Stimulated activated CD4-positive, alpha-beta T cell treated with anti-CD3 and anti-CD28 coated beads, Interleukin-2, amount 100 ng/mL, for 24 hours (primary cell): ENCODE measurements around the gene MROH2B.
"Not testable (repeated sequence)": the region's sequence is repeated elsewhere in the genome, so short reads cannot be mapped to it uniquely, and the experiment has no call there.

ENCODE experiments used
- DNase-seq, 2 donors: peaks; one replicate each; pipeline ENCODE4 v3.0.0-alpha.2; 2020

The MROH2B gene

DNA sequence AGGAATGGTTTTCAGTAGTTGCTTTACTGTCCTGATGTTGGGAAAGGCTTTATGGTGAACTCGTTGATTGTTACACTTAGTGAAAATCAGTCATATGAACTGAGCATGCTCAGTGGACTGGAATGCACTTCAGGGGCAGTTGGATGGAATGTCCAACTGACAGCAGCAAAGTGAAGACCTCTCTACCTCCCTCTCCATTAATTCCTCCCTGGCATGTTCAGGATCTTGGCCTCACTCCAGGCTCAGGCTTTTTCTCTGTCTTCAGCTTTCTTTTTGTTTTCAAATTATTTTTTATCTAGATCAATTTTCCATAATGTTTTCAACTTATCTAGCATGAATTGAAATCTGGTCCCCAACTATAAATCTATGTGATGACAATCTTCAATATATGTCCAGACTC is at the start of gene MROH2B:
TSS of gene MROH2B (minus strand) at position 101 of the 400 bp plus-strand sequence. CDS start 490 bp downstream, outside the sequence.
- no peak for DNase-seq

DNA sequence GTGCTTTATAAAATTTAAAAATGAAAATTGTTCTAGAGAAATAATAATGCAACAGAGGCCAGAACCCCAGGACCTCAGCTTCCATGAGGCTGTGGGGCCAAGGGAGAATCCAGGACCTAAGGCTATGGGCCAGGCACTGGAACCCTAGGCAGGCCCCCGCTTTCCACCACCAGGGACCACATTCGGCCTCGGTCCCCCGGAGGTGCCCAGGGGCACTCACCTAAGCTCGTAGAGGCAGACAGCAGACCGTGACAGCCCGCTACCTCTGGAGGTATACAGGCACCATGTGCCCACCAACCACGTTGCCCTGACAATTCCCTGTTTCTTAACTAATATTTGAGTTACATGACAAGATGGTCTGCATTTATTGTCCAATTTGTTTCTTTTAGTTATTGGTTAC is 49.5 kb upstream of the MROH2B start:
- no peak for DNase-seq

DNA sequence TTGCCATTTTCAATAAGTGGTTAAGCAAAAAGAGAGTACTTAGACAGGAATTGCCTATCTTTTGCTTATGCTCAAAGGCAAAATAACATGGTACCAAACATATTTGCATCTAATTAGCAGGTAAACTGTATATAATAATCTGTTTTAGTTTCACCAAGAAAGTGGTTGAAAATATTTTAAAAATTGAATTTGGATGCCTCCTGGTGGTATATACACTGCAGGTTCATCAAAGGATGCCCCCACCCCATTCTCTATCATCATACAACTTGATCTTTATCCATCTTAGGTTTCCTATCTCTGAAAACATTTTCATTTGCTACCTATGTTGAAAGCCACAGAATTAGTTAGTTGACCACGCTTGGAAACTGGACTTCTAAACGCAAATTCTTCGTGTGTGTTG is 47.0 kb upstream of the MROH2B start:
- DNase-seq: no peak

DNA sequence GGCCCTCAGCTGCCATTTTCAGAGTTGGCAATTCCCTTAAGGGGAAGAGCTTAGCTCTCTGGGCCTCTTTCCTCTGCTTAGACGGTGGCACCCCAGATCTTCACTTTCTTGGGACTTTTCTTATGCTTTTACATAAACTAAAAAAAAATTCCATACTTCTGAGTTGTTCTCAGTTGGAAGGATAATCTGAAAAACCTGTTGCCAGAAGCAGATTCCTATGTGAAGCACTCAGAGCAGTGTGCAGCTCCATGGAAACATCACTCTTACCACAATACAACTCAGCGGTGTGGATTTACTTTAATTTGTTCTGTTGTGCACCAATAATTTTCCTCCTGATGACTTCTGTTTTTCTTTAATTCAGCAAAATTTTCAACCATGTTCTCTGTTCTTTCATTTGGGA is 44.1 kb upstream of the MROH2B start:
- DNase-seq: no peak

DNA sequence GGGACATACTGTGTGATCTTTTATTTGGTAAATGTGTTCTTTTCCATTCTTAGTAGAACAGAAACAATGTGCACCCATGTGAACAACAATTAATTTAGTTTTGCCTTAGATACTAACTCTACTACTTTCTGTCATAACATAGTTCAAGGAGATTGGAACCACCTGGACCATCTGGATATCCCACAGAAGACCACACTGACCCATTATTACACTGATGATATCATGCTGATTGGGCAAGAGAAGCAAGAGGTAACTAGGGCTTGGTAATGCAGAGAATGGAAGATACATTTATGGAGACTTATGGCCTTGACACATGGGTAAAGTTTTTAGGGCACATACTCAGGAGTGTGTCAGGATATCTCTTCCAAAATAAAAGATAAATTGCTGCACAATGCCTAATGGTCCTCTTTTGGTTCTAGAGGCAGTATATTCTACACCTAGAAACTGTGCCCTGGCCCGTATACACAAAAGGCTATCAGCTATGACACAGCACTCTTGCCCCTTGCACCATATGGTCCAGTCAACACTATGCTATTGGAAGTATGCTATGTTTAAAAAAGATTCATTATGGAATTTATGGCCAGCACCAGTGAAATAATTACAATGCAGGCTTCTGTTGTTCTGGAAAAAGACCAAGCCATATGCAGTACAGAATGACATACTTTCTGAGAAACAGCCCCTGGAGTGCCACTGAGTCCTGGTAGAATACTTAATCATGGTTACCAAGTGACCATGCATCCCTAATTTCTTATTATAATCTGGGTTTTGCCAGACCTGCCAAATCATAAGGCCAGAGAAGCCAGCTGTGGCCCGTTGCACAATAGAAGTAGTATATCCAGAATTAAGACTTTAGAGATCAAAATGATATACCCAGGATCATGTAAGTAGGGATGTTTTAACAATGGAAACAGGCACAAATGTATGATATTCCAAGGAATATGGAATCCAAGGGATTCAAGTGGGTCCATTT is 41.6 kb upstream of the MROH2B start:
- DNase-seq: no peak

DNA sequence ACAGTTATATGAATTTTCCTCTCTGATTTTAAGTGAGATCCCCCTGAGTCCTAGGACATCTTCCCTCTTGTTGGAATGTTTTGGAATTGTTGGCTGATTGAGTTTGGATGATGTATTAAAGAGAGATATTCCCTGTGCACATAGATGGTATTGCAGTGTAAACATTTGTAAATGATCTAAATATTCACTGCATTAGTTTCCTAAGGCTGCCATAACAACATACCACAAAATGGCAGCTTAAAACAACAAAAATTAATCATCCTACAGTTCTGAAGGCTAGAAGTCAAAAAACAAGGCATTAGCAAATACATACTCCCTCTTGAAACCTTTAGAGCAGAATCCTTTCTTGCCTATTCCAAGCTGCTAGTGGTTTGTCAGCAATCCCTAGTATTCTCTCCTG is 38.0 kb upstream of the MROH2B start:
- no peak for DNase-seq

DNA sequence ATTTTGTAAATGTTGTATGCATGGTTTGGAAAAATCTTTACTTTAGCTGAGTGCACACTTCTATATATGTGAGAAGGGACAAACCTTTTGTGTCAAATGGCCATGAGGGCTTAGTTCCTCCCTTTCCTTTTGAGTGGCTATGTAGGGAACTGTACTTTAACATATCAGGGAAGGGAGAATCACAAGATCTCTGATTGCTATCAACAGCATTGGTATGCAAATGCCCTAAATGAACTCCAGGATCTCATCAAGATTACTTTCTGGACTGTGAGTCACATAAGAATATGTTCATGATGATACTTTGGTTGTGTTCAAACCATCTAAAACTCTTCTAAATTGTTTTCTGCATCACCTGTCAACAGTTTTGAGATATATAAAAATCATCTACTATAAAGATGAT is 31.2 kb upstream of the MROH2B start:
- no peak for DNase-seq

DNA sequence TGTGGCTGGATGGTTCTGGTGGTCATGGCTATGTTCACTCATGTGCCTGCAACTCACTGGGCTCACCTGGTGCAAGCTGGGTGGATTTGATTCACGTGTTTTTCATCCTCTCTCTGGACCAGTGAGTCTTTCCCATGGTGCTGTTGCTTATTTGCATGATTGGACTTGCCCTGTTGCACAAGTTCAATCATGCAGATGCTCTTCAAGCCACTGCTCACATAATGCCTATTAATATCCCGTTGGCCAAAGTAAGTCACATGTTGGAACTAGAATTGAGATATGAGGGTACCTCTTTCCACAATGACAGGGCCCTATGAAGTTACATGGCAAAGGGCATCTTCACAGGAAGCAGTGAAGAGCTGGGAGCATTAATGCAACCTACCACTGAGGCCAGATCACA is 26.5 kb upstream of the MROH2B start:
- DNase-seq: no peak

DNA sequence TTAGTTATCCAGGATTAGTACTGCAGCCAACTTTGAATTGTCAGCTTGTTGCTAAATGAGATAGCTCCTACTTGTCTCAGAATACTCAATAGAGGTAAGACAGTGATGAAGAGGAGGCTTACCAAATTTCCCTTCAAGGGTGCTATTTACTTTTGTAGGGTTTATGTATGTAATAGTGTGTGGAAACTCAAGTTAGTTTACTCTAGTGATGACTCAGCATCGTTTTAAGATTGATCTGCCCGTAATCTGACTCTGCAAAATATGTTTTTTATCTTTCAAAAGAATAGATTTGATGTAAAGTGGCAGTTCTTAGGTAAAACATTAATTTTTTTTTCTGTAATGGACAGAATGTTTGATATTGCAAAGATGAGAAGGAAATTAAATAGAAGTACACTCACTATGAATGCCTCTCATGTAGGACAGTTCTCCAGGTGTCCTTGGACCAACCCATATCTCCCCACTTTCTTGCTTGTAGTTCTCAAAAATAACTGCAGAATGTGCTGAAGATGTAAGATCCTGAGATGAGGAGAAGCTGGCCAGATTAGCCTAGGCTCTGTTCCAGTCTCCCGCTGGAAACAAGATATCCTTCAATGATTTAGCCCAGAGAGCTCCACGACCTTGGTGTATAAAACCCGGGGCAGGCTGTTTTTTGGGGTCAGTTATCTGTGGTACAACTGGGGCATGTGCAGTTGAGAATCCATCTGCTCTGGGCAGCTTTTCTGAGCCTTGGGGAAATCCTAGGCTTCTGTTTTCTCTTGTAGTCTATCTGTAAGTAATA is 24.4 kb upstream of the MROH2B start:
- DNase-seq: no peak

DNA sequence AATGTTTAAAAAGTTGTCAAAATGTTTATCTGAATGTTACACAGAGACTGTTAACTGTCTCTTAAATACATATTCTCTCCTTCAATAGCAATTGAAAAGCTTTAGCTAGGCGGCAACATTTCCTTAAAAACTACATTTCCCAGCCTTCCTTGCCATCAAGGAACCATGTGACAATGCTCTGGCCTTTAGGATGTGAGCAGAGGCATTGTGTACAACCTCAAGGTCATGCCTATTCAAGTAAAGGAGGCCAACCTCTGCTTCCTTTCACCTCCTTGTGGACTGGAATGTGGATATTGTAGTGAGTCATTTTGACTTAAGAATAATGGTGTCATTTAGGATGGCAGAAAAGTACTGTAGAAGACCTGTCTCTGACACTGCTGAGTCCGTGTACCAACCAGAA is 23.7 kb upstream of the MROH2B start:
- DNase-seq: no peak

DNA sequence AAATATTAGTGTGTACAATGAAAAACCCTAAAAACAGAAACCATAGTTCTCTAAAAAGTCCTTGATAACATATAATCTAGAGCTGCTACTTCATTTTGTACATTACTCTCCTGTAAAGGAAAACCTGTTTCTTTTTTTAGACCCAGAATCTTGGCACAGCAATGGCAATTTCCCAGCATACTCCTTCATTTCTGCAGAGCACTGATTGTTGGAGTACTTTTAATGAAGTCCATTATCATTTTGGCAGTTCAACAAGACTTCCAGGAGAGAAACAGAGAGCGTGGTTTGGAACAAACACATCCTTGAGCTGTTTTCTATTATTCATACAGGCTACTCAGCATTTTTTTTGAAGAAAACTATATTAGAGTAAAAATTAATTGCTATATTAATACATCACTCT is 22.7 kb upstream of the MROH2B start:
- no peak for DNase-seq

DNA sequence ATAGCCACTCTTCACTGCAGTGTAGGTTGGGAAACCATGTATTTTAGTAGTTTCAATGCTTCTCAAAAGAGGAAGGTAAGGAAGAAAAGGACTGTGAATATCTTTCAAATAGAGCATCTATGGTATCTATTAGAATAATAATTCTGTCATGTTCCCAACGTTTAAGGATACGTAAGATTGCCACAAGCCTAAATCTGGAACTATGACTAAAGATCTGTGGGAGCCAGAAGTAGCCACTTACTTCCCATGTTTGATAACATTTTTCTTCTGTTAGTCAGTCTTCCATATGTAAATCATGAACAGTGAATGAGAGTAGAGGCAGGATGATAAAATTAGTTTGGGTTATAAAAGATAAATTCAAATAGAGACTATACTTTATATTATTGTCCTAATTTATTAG is 16.3 kb upstream of the MROH2B start:
- no peak for DNase-seq

DNA sequence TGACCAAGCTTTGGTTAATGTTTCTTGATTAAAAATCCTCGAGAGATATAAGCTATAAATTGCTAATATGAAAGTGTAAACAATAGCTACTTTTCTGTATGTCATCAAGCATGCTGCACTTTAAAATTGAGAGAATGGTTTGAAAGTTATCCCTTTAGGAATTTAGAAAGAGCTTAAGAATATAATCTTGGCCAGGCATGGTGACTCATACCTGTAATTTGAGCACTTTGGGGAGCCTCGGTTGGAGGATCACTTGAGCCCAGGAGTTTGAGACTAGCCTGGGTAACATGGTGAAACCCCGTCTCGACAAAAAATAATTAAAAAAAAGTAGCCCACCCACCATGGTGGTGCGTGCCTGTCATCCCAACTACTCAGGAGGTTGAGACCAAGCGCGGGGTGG is 12.2 kb upstream of the MROH2B start:
- DNase-seq: no peak

DNA sequence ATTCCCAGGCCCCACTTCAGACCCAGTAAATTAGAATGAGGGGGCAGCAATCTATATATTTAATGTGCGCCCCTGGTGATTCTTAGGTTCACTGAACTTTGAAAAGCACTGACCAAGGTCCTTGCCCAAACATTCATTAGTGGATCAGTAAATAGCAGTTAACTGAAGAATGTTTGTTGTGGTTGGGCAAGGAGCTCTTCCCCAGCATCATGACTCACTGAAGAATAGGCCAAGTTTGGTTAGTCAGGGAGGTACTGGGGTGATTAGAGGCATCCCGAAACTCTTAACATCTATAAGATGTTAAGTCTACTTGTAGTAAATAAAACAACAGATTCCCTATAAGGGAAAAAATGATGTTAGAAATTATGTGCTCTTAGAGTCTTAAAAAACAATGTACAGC is 833 bp upstream of the MROH2B start:
- DNase-seq: no peak

DNA sequence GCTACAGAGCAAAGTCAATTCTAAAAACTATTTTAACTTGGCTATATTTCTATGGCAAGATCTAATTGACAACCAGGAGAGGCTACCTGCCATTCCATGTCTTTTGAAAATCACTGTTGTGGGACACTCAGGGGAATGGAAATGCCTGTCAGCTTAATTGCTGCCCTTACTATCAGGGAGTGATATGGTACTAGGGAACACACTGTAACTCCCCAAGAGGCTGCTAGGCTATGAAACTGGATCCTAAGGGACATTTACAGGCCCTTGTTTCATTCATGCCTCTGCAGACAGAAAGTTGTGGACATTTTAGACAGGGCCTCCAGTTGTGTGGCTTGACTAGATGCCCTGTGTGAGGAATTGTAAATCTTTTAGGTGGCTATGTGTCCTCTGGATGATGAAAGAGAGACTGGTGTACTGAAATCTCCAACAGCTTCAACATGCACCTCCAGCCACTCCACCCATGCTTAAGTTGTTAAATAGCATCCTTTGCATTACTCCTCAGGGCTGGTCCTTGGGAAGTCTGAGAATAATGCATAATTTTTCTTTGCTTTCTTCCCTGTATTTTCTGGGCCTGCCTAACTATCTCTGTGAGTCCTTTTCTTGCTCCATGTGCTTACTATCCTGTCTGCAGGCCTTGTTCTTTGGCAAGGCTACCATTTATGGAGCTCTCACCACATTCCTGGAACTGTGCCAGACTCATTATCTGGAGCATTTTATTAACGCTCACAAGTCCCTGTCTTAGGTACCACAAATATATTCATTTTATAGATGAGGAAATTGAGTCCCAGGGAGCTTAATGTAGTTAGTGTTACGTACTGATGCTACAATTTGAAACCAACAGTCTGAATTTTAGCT is 3.2 kb downstream of the MROH2B start:
- no peak for DNase-seq

DNA sequence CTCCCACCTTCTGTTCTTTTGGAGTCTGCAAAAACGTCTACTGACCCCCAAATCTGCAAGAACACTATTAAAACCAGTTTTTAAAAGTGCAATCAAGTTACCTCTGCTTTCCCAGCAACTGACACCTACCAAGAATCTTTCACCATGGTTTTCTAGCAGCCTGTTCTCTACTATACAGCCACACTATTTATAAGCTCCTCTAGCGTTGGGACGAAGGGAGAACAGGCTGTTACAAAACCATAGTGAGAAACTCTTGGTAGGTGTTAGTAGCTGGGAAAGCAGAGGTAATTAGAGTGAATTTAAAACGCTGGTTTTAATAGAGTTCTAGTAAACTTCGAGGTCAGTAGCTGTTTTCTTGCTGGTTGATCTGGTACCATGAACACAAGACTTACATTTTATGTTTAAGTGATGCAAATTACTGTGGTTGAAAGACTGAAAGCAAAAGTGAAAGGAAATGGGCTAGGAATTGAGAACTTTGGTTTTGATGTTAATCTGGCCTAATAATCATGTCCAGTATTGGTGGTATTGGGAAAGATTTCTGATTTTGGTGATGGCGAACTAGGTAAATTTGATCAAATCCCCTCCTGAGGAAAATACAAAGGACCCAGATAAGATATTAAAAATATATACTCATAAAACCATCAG is 5.3 kb downstream of the MROH2B start:
- DNase-seq: no peak

DNA sequence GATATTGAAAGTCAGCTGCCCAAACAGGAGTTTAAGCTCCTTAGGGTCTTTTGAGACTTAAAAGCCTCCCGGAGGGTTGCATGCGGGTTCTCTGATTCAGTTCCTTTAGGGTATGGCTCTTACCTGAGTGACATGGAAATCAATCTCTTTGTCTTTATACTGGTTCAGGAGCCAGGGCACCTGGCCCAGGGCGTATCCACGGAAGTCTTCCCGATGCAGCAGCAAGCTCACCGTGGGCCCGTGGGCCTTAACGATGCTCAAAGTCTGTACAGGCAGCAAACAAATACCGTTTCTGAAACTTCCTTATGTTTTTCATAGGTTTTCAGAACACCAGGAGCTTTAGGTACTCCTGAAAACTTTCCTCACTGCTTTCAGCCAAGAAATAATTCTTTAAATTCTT is 13.2 kb downstream of the MROH2B start:
- DNase-seq: no peak

DNA sequence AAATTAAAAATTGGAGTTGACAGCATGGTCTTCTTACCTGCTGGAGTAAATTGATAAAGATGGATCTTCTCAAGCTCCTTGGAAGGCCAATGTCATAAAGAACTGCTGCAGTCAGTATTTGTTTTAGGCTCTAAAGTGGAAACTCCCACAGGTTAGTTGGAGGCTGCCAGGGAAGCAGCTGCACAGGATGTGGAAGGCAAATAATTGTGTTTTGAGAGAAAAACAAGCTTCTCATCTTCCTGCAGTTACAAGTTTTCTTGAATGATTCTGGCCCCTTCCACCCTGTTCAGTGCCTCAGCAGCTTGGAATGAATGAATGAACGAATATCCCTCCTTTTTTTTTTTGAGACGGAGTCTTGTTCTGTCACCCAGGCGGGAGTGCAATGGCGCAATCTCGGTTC is 13.9 kb downstream of the MROH2B start:
- no peak for DNase-seq

DNA sequence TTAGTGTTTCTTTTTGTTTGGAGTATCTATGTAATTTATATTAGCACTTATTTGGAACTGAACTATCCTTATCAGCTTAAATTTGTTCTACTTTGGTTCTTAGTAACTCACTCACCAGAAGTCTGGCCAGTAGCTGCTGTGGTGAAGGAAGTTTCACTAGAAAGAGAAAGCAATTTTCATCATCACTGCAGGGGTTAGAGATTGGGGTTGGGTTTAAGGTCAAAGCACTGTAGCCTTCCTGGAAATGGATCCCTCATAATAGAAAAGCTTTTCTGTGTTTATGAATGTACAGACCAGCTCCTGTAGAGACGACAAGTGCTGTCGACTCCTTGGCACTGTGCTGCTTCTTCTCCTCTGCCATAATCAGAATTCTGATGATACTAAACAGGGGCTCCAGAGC is 22.2 kb downstream of the MROH2B start:
- no peak for DNase-seq

DNA sequence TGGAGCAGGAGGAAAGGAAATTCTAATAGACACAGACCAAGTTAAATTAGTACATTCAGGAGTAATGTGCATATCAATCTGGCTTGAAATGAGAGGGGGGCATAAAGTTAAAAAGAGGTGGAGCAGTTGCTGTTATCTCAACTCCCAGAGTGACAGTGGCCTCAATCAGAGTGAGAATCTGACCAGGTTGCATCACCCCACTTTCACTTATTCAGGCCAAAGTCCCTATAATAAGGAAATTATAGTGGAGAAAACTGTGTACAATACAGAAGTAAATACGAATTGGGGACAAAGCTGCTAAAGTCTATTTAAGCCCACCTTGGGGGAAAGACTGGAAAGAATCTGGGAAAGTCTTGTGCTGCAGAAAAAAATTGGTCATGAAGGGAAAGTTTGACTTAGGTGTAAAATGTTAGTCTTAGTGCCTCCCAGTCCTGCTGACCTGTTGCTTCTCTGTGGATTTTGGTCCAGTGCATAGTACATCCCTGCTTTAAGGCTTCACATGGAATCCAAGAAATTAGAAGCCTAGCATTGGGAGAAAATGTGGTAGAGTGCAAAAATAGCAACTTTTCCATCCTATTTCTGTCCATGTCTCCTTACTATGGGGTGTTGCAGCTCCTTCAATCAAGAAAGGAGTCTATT is 27.9 kb downstream of the MROH2B start:
- DNase-seq: no peak

DNA sequence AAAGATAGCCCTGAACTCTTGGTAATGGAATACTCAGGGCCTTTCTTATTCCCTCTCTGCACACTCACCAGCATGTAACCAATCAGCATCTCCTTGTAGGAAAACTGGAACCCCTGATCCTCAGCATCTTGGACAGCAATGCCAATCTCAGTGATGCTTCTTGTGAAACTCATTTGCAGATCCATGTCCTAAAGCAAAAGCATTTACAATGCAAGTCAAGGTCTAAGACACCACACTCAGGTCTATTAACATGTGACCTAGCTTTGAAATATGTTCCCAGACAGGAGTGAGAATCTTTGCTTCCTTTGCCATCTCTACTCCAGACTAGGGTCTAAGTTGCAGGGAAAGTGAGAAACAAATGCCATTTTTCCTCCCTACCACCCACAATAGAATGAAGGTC is 38.2 kb downstream of the MROH2B start:
- no peak for DNase-seq

DNA sequence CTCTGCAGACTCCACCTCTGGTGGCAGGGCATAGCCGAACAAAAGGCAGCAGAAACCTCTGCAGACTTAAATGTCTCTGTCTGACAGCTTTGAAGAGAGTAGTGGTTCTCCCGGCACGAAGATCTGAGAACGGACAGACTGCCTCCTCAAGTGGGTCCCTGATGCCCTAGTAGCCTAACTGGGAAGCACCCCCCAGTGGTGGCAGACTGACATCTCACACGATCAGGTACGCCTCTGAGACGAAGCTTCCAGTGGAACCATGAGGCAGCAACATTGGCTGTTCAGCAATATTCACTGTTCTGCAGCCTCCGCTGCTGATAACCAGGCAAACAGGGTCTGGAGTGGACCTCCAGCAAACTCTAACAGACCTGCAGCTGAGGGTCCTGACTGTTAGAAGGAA is 48.5 kb downstream of the MROH2B start:
- DNase-seq: not testable (repeated sequence)
